Putamen (tissue), 1 donor: Measurements from ENCODE around the gene MACROD2.
"Not testable (repeated sequence)": the region's sequence is repeated elsewhere in the genome, so short reads cannot be mapped to it uniquely, and the experiment has no call there.

ENCODE experiments used
- DNase-seq: peaks from one replicate; pipeline ENCODE4 v3.0.0-alpha.2; 2016; ENCODE audit warnings: low spot score

Gene MACROD2

GRCh38 chr20:14992153-14992552 is 996.8 kb downstream of the MACROD2 start:
- DNase-seq, result no peak

- no peak for DNase-seq
Measured at GRCh38 chr20:14992961-14993360, 997.6 kb downstream of the MACROD2 start.

GRCh38 chr20:14996883-14997672 is 1001.8 kb downstream of the MACROD2 start:
- no peak for DNase-seq

GRCh38 chr20:14997791-14998190 is 1002.5 kb downstream of the MACROD2 start:
- DNase-seq, result no peak

- no peak for DNase-seq
Measured at GRCh38 chr20:15005300-15005986, 1010.1 kb downstream of the MACROD2 start.

GRCh38 chr20:15011631-15012030 is 1016.3 kb downstream of the MACROD2 start:
- no peak for DNase-seq

GRCh38 chr20:15012566-15012965 is 1017.2 kb downstream of the MACROD2 start:
- no peak for DNase-seq

- not testable (repeated sequence) for DNase-seq
Measured at GRCh38 chr20:15016875-15017274, 1021.6 kb downstream of the MACROD2 start.

- DNase-seq, result no peak
Measured at GRCh38 chr20:15018966-15019365, 1023.6 kb downstream of the MACROD2 start.

DNA sequence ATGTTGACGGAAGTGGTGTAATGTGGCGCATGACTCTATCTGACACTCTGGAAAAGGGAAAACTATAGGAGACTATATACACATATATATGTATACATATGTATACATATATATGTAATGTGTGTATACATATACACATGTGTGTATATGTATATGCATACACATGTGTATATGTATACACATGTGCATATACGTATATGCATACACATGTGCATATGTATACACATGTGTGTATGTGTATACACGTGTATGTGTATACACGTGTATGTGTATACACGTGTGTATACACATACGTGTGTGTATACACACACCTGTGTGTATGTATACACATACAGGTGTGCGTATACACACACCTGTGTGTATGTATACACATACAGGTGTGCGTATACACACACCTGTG is 1025.5 kb downstream of the MACROD2 start:
- DNase-seq, result no peak

DNA sequence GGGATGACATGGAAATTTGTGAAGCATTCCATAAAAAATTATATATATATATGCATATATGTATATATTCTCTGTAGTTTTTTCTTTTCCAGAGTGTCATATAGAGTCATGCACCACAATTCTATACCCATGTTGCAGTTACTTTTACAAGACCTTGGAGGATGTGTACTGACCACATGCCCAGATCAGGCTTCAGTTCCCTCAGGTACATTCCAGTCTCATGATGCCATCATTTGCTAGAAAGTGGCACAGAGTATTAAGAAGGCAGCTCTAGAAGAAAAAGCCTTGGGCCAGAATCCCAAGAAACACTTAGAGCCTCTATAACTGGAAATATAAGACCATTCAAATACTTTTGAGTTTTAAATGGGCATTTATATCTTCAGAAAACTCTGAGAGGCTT is 1027.6 kb downstream of the MACROD2 start:
- no peak for DNase-seq

GRCh38 chr20:15026759-15027158 is 1031.4 kb downstream of the MACROD2 start:
- DNase-seq, result no peak

GRCh38 chr20:15030826-15031225 is 1035.5 kb downstream of the MACROD2 start:
- DNase-seq, result no peak

DNA sequence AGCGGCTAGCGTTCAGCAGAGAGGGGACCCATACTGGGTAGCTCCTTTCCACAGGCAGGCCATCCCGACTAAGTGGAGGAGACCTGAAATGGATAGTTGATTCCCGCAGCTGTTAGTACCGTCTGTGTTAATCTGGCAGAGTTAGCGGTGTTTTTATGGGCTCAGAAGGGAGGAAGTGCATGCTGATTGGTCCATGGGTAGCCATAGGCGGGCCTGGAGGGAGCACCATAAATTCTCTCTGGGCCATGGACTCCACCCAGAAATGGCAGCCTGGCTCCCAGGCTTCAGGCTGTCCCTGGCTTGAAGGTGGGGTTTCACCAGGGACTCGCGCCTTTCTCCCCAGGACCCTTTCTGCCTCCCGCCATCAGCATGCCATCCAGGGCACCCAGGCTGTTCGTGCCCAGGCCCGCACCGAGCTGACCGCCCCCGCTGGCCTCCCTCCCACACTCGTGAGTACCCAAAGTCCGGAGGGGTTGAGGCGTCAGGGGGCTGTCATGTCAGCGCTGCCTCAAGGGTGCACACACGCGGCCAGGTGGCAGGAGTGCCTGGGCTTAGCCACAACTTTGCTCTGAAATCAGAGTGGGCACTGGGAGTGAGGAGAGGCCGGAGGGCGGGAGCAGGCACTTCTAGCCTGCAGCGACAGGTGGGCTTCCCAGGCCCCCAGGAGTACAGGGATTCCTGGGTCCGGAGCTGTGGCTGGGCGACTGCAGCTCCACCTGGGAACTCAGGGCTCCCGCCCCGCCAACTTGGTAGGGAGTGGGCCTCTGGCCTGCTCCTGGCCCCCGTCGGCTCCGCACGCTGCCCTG is 1036.4 kb downstream of the MACROD2 start:
- no peak for DNase-seq

- no peak for DNase-seq
Measured at GRCh38 chr20:15032352-15032622, 1037.0 kb downstream of the MACROD2 start.

- no peak for DNase-seq
Measured at GRCh38 chr20:15033269-15033668, 1038.0 kb downstream of the MACROD2 start.

- no peak for DNase-seq
Measured at GRCh38 chr20:15033891-15034290, 1038.6 kb downstream of the MACROD2 start.

DNA sequence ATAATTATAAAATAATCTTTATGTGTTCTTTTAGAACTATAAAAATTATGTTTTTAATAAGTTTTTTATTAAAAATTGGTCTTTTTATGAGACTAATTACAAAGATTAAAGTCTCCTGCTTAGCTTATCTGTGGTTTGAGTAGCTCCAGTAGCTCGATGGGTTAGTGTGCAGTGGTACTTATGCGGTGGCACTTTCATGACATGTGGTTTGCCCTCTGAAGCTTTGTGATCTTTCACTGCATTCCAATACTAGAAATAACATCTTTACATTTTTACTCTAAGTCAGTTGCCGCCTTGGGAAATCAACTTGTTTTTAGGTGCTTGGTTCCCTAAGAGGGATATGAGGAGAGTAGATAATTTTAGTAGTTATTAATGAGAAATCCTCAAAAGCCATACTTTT is 1041.6 kb downstream of the MACROD2 start:
- no peak for DNase-seq

DNA sequence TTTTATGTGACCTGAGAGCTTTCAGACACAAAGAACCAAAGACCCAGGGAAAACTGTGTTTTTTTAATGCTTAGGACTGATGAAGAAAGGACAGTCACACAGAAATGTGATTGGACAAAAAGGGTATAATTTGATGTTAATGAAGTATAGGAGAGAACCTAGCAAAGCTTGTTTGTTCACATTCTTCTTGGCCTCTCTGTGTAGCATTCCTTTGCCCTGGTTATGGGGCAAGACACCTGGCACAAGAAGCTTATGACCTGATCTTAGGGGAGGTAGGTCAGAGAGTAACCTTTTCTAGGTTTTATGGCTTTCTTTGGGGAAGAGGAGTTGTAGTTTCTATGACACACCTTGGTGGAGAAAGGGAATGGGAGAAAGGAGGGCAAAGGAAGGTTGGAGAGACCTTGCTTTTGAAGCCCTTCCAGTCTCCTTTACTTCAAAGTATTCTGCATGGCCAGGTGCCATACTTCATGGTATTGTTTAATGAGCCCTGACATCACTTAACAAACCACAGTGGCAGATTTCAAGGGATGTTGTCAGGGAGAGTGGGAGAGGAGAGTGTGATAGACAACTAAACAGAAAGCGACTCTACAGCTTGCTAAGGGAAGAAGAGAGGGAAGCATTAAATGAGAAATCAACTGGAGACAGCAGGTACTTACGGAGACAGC is 1043.9 kb downstream of the MACROD2 start:
- no peak for DNase-seq

DNA sequence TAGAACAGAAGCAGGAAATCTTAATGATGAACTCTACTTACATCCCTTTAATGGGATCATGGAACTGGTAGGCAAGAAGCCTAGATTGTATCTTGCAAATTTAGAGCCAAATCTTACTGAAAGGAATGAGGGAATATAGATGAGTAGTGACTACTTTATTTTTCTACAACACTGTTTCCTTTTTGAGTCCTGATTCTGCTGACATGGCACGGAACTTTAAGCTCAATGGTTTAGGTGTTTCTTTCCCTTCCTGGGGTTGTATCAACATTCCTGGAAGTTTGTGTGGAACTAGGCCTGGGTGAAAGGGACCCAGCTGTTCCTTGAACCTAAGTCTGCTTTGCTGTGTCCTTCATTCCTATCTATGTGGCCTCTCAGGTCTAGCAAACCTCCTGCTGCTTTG is 1047.4 kb downstream of the MACROD2 start:
- DNase-seq, result no peak

GRCh38 chr20:15045246-15045645 is 1049.9 kb downstream of the MACROD2 start:
- DNase-seq, result no peak

DNA sequence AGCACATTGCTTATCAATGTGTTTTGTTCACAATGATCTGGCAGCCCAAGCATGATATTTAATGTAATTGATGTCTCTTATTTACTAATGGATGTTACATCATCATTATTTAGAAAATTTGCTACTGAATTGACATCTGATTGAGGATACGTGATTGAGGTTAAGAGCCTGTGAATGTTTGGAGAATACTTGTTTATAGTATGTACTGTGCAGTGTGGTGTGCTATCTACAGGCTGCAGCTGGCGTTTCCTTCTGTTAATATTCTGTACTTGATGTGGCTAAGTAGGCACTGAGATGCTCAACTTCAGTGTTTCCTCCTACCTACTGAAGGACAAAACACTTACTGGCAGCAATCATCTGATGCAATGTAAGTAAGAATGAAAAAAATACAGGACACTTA is 1051.7 kb downstream of the MACROD2 start:
- no peak for DNase-seq
